Measurements from ENCODE around the gene SERAC1.

Gene SERAC1

DNA sequence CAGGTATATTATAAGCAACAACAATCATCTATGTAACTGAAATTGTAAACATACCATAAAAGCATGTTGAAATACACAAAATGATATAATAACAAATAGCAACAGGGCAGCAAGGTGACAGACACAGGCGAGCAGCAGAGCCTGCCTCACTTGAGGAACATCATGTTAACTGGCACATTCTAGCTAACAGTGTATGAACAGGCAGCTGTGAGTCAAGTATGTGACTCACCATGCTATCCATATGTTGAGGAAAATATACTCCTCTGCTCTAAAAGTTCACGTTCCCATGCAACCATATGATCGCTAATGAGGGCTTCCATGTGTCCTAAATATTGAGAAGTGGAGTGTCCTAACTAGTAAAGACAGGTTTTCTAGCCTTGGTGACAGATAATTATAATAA, 18.4 kb downstream of the SERAC1 start:
- FAIRE-seq (no peak), DNase-seq (ENCODE audit: insufficient read length, low spot score) (no peak)
- TF ChIP-seq, protein P1, sequence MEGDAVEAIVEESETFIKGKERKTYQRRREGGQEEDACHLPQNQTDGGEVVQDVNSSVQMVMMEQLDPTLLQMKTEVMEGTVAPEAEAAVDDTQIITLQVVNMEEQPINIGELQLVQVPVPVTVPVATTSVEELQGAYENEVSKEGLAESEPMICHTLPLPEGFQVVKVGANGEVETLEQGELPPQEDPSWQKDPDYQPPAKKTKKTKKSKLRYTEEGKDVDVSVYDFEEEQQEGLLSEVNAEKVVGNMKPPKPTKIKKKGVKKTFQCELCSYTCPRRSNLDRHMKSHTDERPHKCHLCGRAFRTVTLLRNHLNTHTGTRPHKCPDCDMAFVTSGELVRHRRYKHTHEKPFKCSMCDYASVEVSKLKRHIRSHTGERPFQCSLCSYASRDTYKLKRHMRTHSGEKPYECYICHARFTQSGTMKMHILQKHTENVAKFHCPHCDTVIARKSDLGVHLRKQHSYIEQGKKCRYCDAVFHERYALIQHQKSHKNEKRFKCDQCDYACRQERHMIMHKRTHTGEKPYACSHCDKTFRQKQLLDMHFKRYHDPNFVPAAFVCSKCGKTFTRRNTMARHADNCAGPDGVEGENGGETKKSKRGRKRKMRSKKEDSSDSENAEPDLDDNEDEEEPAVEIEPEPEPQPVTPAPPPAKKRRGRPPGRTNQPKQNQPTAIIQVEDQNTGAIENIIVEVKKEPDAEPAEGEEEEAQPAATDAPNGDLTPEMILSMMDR (IDR thresholded peaks at IDR 0.05; ENCODE audit: insufficient read depth, missing control alignments) = no peak

DNA sequence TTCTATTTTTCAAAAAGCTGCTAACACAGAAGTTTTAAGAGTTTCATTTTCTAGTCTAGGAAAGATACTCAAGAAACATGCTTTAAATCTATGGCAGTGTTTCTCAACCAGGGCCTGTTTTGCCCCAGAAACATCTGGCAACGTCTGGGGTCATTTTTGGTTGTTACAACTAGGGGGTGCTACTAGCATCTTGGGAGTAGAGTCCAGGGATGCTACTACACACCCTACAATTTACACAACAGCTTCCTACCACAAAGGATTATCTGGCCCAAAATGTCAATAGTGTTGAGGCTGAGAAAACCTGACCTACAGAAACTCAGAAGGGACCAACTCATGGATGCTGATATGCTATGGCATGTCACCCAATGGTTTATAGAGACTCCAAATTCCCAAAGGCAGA, 24.4 kb downstream of the SERAC1 start:
- FAIRE-seq (no peak), DNase-seq (ENCODE audit: insufficient read length, low spot score) (no peak)
- TF ChIP-seq, protein P1 (IDR thresholded peaks at IDR 0.05; ENCODE audit: insufficient read depth, missing control alignments) = no peak

DNA sequence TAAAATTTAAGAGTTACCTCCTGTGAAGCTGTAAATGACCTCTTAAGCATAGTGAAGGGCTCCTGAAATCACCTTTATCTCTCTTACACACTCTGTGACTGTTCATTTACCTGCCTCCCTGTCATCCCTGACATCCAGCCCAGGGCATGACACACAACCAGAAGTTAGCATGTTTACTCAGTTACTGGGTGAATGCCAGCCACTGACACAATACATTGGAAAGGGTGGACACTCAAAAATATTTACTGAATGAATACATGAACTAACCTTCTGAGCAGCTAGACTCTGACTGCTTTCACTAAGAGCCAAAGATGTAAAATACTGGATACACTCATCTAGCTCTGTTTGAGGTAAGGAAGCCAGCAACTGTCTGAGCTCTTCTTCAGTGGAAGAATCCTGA, 25.3 kb downstream of the SERAC1 start:
- DNase-seq (ENCODE audit: insufficient read length, low spot score) (no peak), FAIRE-seq (no peak)
- TF ChIP-seq, protein P1 (IDR thresholded peaks at IDR 0.05; ENCODE audit: insufficient read depth, missing control alignments) = no peak

- DNase-seq (ENCODE audit: insufficient read length, low spot score) (no peak), FAIRE-seq (no peak)
- TF ChIP-seq, protein P1 (IDR thresholded peaks at IDR 0.05; ENCODE audit: insufficient read depth, missing control alignments) = peak; percentile 63
Measured at GRCh38 chr6:158131926-158132325, 36.1 kb downstream of the SERAC1 start.

- DNase-seq (ENCODE audit: insufficient read length, low spot score) (no peak), FAIRE-seq (no peak)
- TF ChIP-seq, protein P1 (IDR thresholded peaks at IDR 0.05; ENCODE audit: insufficient read depth, missing control alignments) = no peak
Measured at GRCh38 chr6:158125271-158125670, 42.8 kb downstream of the SERAC1 start.

GRCh38 chr6:158124288-158124687, 43.8 kb downstream of the SERAC1 start:
- TF ChIP-seq, protein P1 (IDR thresholded peaks at IDR 0.05; ENCODE audit: insufficient read depth, missing control alignments) = no peak
- no peak for DNase-seq (ENCODE audit: insufficient read length, low spot score)
- FAIRE-seq = no peak

- TF ChIP-seq, protein P1 (IDR thresholded peaks at IDR 0.05; ENCODE audit: insufficient read depth, missing control alignments) = no peak
- FAIRE-seq = no peak
Measured at GRCh38 chr6:158122048-158122447, 46.0 kb downstream of the SERAC1 start.

More at GRCh38 chr6:158122048-158122447, 46.0 kb downstream of the SERAC1 start:
- DNase-seq (ENCODE audit: insufficient read length, low spot score) = no peak
